ENCODE results near the gene SLC9A3.

Gene SLC9A3

GRCh38 chr5:435961-436640 is 88.1 kb downstream of the SLC9A3 start:
- TF ChIP-seq CTCF (conservative IDR thresholded peaks at IDR 0.05), result peak; percentile 70
- no peak overlapping the region for H3K27ac ChIP-seq

- no peak overlapping the region for H3K27ac ChIP-seq
- no peak for TF ChIP-seq CTCF (conservative IDR thresholded peaks at IDR 0.05)
Observed at GRCh38 chr5:435156-435790, 89.0 kb downstream of the SLC9A3 start.

GRCh38 chr5:434443-435146 is 89.7 kb downstream of the SLC9A3 start:
- H3K27ac ChIP-seq, result no peak overlapping the region
- no peak for TF ChIP-seq CTCF (conservative IDR thresholded peaks at IDR 0.05)

GRCh38 chr5:433836-434235 is 90.4 kb downstream of the SLC9A3 start:
- TF ChIP-seq CTCF (conservative IDR thresholded peaks at IDR 0.05), result no peak
- no peak overlapping the region for H3K27ac ChIP-seq

- H3K27ac ChIP-seq, result no peak overlapping the region
- no peak for TF ChIP-seq CTCF (conservative IDR thresholded peaks at IDR 0.05)
Observed at GRCh38 chr5:432928-433791, 91.1 kb downstream of the SLC9A3 start.

- no peak for TF ChIP-seq CTCF (conservative IDR thresholded peaks at IDR 0.05)
- H3K27ac ChIP-seq, result no peak overlapping the region
Observed at GRCh38 chr5:432201-432927, 91.9 kb downstream of the SLC9A3 start.

All from VCaP (cell line).